ENCODE data around the gene ADAMTSL5. TPM values are rescaled to one million over a fixed set of nuclear protein-coding genes. Genes with fewer than 3 reads are reported as not detected.
A peak's percentile ranks its signal among the peaks of the same experiment; 100 is the strongest.

ADAMTSL5 gene
- total and polyA plus RNA-seq, 2 of the 8 experiments (the other 6 are each of a cell fraction or from before 2014, with no cell fraction given): 0.82 to 0.99 TPM

- no peak overlapping the region for H3K27ac ChIP-seq (ENCODE audit: low read depth, low read length)
- no peak overlapping the region for H3K18ac ChIP-seq (ENCODE audit: extremely low read depth, low read length)
- no peaks in the 10 kb centered on the region; the same call in 1 of the 2 replicates for H3K79me1 ChIP-seq (ENCODE audit: low read depth, low read length)
- TF ChIP-seq SP2 (IDR thresholded peaks at IDR 0.05; ENCODE audit: low read length) (no peak), SIRT6 (IDR thresholded peaks at IDR 0.05; ENCODE audit: low read length) (no peak), KDM5A (IDR thresholded peaks at IDR 0.05; ENCODE audit: low read length) (no peak), CHD2 (IDR thresholded peaks at IDR 0.05; ENCODE audit: low read length) (no peak), ASH2L (IDR thresholded peaks at IDR 0.05; ENCODE audit: low read length) (no peak), NANOG (IDR thresholded peaks at IDR 0.05; ENCODE audit: insufficient read depth, low read depth, low read length, poor library complexity, severe bottlenecking) (no peak), YY1 (IDR thresholded peaks at IDR 0.05; ENCODE audit: low read depth, low read length) (no peak), TEAD4 (IDR thresholded peaks at IDR 0.05; ENCODE audit: low read depth, low read length) (no peak), EZH2 (IDR thresholded peaks at IDR 0.05; ENCODE audit: low read depth, low read length, severe bottlenecking) (no peak), NRF1 (IDR thresholded peaks at IDR 0.05; ENCODE audit: low read depth, low read length) (no peak), MAFK (IDR thresholded peaks at IDR 0.05; ENCODE audit: low read depth, low read length) (no peak)
- no peak overlapping the region for H2AK5ac ChIP-seq (ENCODE audit: low read depth, low read length)
- ChIA-PET CTCF (ENCODE audit: partially characterized antibody) (interaction anchor here (0.7 to 6.9 kb wide), 7 partner anchors 9 to 64 kb away, joined by 3 to 54 read pairs (median 3); no protein-coding TSS in a partner anchor), POLR2A (ENCODE audit: partially characterized antibody) (interaction anchor here (1.0 to 9.4 kb wide), 8 partner anchors 9 to 109 kb away, joined by 3 to 109 read pairs (median 8); no protein-coding TSS in a partner anchor)
- H3K23ac ChIP-seq (ENCODE audit: insufficient read length): no peak overlapping the region
- peak overlapping the region; percentile 89; the same call in 1 of the 2 replicates for H4K8ac ChIP-seq (ENCODE audit: extremely low read depth, insufficient read depth, low read length)
- H3K4me2 ChIP-seq (ENCODE audit: insufficient read depth in 1 of 2, low read depth in 2 of 2, low read length in 2 of 2): no peak overlapping the region
- H3K56ac ChIP-seq (replicated peaks; ENCODE audit: insufficient read length, low read depth, low read length): no peak overlapping the region
- H2BK12ac ChIP-seq (ENCODE audit: low read depth, low read length): no peak overlapping the region
- DNase-seq (ENCODE audit: low read depth in 1 of 2, low spot score in 2 of 2): no peak
- peaks cover 0 to 2% (median 0%) of the 10 kb centered on the region in 4 experiments; a peak in 2 of 8 replicates for H3K36me3 ChIP-seq (ENCODE audit: control insufficient read depth in 2 of 4, insufficient read depth in 4 of 4, low read length in 3 of 4)
- H2AFZ ChIP-seq (ENCODE audit: low read length): no peak overlapping the region
- no peak overlapping the region for H2BK5ac ChIP-seq (ENCODE audit: low read depth, low read length)
- H3K27me3 ChIP-seq (replicated peaks in 1 of 4; ENCODE audit: control insufficient read depth in 3 of 4, extremely low read depth in 1 of 4, insufficient read depth in 3 of 4, low read length in 3 of 4): peaks cover 0 to 18% (median 5%) of the 10 kb centered on the region in 4 experiments; a peak in 4 of 7 replicates
- H3K4me1 ChIP-seq (replicated peaks in 1 of 4; ENCODE audit: control insufficient read depth in 3 of 4, insufficient read depth in 4 of 4, low read length in 3 of 4): peaks cover 0 to 15% (median 11%) of the 10 kb centered on the region in 4 experiments; a peak in 6 of 7 replicates
- FAIRE-seq: no peak
- WGBS, 2 experiments (ENCODE audit: extremely low coverage in 1 of 2, insufficient coverage in 1 of 2, insufficient read length in 1 of 2, insufficient replicate concordance in 2 of 2, low coverage in 1 of 2, low lambda C conversion rate in 2 of 2, missing lambda C conversion rate in 1 of 2): 91% methylated on average over 10 of the region's 16 CpGs; no CpG with 5 or more reads in 1 of the 2 experiments
- no peak overlapping the region for H3K4ac ChIP-seq (replicated peaks; ENCODE audit: insufficient read length, low read depth, low read length)
- H3K4me3 ChIP-seq (ENCODE audit: extremely low read depth in 1 of 4, insufficient read depth in 2 of 4, low read depth in 3 of 4, low read length in 4 of 4): no peak overlapping the region
- H3K23me2 ChIP-seq (ENCODE audit: low read depth, low read length): peaks cover 3% of the 10 kb centered on the region; the same call in 1 of the 2 replicates
- H2BK20ac ChIP-seq (ENCODE audit: low read length): no peak overlapping the region
- no peak overlapping the region for H2BK15ac ChIP-seq (ENCODE audit: low read length)
- no peak overlapping the region for H3K14ac ChIP-seq (ENCODE audit: insufficient read length)
- H2BK120ac ChIP-seq (replicated peaks; ENCODE audit: low read depth, low read length): no peak overlapping the region
- H4K20me1 ChIP-seq (replicated peaks in 1 of 2; ENCODE audit: control insufficient read depth in 1 of 2, insufficient read depth in 2 of 2, low read length in 2 of 2): peaks cover 2 to 3% of the 10 kb centered on the region in 2 experiments
- no peaks in the 10 kb centered on the region for H3K9me3 ChIP-seq (ENCODE audit: insufficient read depth in 2 of 2, low read depth in 1 of 2, low read length in 1 of 2)
- H3K79me2 ChIP-seq (ENCODE audit: control insufficient read depth in 1 of 2, insufficient read depth in 2 of 2, low read length in 2 of 2): no peaks in the 10 kb centered on the region
- H4K91ac ChIP-seq (replicated peaks; ENCODE audit: insufficient read length, low read length): no peak overlapping the region
- H4K5ac ChIP-seq (ENCODE audit: insufficient read length, low read depth, low read length): no peak overlapping the region
- H3K9ac ChIP-seq (replicated peaks in 1 of 4; ENCODE audit: extremely low read depth in 1 of 4, low read depth in 3 of 4, low read length in 3 of 4): no peak overlapping the region
These were observed 54.9 kb downstream of the ADAMTSL5 start for GRCh38 chr19:1457892-1458291.
